ENCODE data around the gene PTH.

Gene PTH

DNA sequence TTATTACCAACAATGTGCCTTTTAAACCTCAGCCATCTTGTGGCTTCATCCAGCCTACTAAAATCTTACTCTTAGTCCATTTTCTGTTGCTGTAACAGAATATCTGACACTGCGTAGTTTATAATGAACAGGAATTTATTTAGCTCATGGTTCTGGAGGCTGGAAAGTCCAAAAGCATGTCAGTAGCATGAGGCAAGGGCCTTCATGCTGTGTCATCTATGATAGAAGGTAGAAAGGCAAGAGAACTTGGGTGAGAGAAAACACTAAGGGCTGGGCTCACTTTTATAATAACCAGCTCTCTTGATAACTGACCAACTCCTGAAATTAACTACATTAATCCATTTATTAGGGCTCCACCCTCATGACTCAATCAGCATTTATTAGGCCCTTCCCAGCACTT, 46.3 kb downstream of the PTH start:
- no peak for DNase-seq (ENCODE audit: low read depth, low spot score)

DNA sequence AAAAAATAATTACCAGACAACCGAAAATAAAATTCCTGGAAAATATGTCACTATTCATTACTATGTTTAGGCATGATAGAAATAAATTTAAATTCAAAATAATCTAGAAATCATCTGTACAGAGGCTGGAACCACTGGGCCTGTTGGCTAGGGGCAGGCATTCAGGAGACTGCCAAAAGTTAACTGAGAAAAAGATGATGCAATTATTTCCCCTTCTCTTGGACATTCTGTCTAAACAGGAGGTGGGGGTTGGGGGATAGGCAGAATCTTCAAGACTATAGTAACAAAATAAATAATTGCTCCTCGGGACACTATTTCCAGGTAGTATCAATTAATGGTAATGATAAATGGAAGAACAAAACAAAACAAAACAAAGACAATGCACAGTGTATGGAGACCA, 46.9 kb downstream of the PTH start:
- no peak for DNase-seq (ENCODE audit: low read depth, low spot score)

DNA sequence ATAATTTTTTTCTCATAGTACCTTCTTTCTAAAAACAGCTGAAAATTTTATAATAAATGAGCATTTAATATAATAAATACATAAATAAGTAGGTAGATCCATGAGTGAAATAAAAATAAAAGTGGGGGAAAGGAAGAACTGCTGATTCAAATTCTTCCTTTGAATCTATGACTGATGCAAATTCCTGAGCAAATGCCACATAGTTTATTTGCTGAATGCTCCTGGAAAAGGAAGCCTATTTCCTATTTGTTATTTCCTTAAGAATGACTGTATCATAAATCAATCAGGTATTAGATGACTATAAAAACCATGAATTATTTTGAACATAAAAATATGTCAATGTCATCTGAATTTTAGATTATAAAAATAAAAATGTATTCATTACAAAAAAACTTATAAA, 49.4 kb downstream of the PTH start:
- no peak for DNase-seq (ENCODE audit: low read depth, low spot score)

DNA sequence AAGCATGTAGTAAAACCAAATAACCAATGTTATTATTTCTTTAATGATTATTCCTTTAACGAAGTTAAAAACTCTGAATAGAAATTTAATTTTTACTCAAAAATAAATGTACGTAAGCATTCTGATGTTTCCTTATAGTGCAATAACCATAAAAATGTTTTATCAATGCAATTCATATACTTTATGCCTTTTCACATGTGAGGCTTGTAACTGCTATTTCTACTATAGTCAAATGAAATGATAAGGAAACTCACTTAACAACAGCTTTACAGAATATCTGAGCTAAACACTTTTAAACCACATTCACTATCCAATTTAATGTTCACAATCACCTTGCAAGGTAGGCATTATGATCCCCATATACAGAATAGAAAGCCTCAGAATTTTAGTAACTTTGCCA, 50.2 kb downstream of the PTH start:
- DNase-seq (ENCODE audit: low read depth, low spot score), result no peak
